Fibroblast of skin of back (primary cell): Measurements from ENCODE around the gene MEIOB.
A peak's percentile ranks its signal among the peaks of the same experiment; 100 is the strongest.
"Not testable (repeated sequence)": the region's sequence is repeated elsewhere in the genome, so short reads cannot be mapped to it uniquely, and the experiment has no call there.

Experiments
- DNase-seq: peaks from one replicate; pipeline ENCODE4 v3.0.0-alpha.2; 2013

MEIOB gene

GRCh38 chr16:1877089-1877488 is 5.1 kb upstream of the MEIOB start:
- DNase-seq, result no peak

GRCh38 chr16:1876468-1876867 is 4.5 kb upstream of the MEIOB start:
- DNase-seq, result no peak

GRCh38 chr16:1876066-1876465 is 4.1 kb upstream of the MEIOB start:
- DNase-seq, result not testable (repeated sequence)

- no peak for DNase-seq
Observed at GRCh38 chr16:1874854-1875253, 2.9 kb upstream of the MEIOB start.

- peak; percentile 91 for DNase-seq
Observed at GRCh38 chr16:1870365-1871082, 1.4 kb downstream of the MEIOB start.

- DNase-seq, result no peak
Observed at GRCh38 chr16:1865902-1866690, 5.9 kb downstream of the MEIOB start.

GRCh38 chr16:1863681-1864460 is 8.1 kb downstream of the MEIOB start:
- DNase-seq, result peak; percentile 38

- no peak for DNase-seq
Observed at GRCh38 chr16:1862394-1862793, 9.6 kb downstream of the MEIOB start.

- no peak for DNase-seq
Observed at GRCh38 chr16:1861730-1862129, 10.2 kb downstream of the MEIOB start.

GRCh38 chr16:1859650-1860049 is 12.3 kb downstream of the MEIOB start:
- DNase-seq, result no peak

- peak; percentile 66 for DNase-seq
Observed at GRCh38 chr16:1858189-1858865, 13.6 kb downstream of the MEIOB start.

GRCh38 chr16:1857433-1858097 is 14.4 kb downstream of the MEIOB start:
- no peak for DNase-seq

GRCh38 chr16:1851793-1852192 is 20.2 kb downstream of the MEIOB start:
- DNase-seq, result no peak

- DNase-seq, result no peak
Observed at GRCh38 chr16:1850981-1851380, 21.0 kb downstream of the MEIOB start.

- no peak for DNase-seq
Observed at GRCh38 chr16:1846416-1846815, 25.5 kb downstream of the MEIOB start.

GRCh38 chr16:1845985-1846384 is 26.0 kb downstream of the MEIOB start:
- DNase-seq, result no peak

GRCh38 chr16:1839554-1839953 is 32.4 kb downstream of the MEIOB start:
- DNase-seq, result peak; percentile 45

GRCh38 chr16:1834096-1834495 is 37.9 kb downstream of the MEIOB start:
- DNase-seq, result no peak

GRCh38 chr16:1832838-1833454 is 39.0 kb downstream of the MEIOB start:
- DNase-seq, result no peak

GRCh38 chr16:1831186-1832075 is 40.5 kb downstream of the MEIOB start:
- no peak for DNase-seq

- no peak for DNase-seq
Observed at GRCh38 chr16:1830213-1830612, 41.8 kb downstream of the MEIOB start.
